Heart left ventricle (tissue), 16 donors: Measurements from ENCODE around the gene FARP1. TPM values are rescaled to one million over a fixed set of nuclear protein-coding genes. Genes with fewer than 3 reads are reported as not detected.
A peak's percentile ranks its signal among the peaks of the same experiment; 100 is the strongest.

ENCODE experiments used
- ATAC-seq, 4 donors: fragments of 200-7000 bp; cut with Tn5 transposase; one replicate each; pipeline ENCODE4 v1.9.1; 2020 to 2022; ENCODE audit warnings: moderate library complexity in 4 of 4, mild to moderate bottlenecking in 3 of 4, moderate number of reproducible peaks in 1 of 4
- DNase-seq, 5 donors: peaks; one replicate each; pipeline ENCODE4 v3.0.0-alpha.2; 2020
- H3K27ac ChIP-seq, 12 donors: fragments of 200-600 bp; sonication (generic) in 4 of 12; one replicate each; pipeline versions ENCODE4 v1.5.0 to v1.8.0; 2016 to 2022; ENCODE audit warnings: mild to moderate bottlenecking in 2 of 12
- H3K27me3 ChIP-seq, 9 donors: fragments of 200-600 bp; sonication (generic) in 2 of 9; one replicate each; pipeline versions ENCODE4 v1.5.1 to v1.8.0; 2016 to 2022; ENCODE audit warnings: mild to moderate bottlenecking in 3 of 9
- H3K36me3 ChIP-seq, 9 donors: fragments of 200-600 bp; sonication (generic) in 2 of 9; one replicate each; pipeline versions ENCODE4 v1.5.0 to v1.8.0; 2018 to 2022; ENCODE audit warnings: mild to moderate bottlenecking in 2 of 9
- H3K4me1 ChIP-seq, 12 donors: fragments of 200-600 bp; sonication (generic) in 4 of 12; one replicate each; pipeline versions ENCODE4 v1.5.0 to v1.8.0; 2016 to 2022; ENCODE audit warnings: mild to moderate bottlenecking in 3 of 12
- H3K4me3 ChIP-seq, 12 donors: fragments of 200-600 bp; sonication (generic) in 4 of 12; one replicate each; pipeline versions ENCODE4 v1.5.0 to v1.8.0; 2017 to 2022; ENCODE audit warnings: mild to moderate bottlenecking in 9 of 12, moderate library complexity in 4 of 12
- H3K9me3 ChIP-seq, 12 donors: fragments of 200-600 bp; sonication (generic) in 4 of 12; one replicate each; pipeline versions ENCODE4 v1.5.0 to v1.8.0; 2016 to 2022; ENCODE audit warnings: mild to moderate bottlenecking in 1 of 12
- CTCF ChIP-seq, 12 donors: fragments of 200-600 bp; sonication (generic) in 4 of 12; IDR thresholded peaks; one replicate each; pipeline versions ENCODE4 v1.5.0 to v1.8.0; 2018 to 2022; ENCODE audit warnings: antibody characterized with exemption in 12 of 12, mild to moderate bottlenecking in 5 of 12
- POLR2A ChIP-seq, 2 donors: fragments of 450-650 bp; IDR thresholded peaks; one replicate each; pipeline ENCODE4 v1.6.1; 2017; ENCODE audit warnings: antibody characterized with exemption in 2 of 2, mild to moderate bottlenecking in 2 of 2, moderate library complexity in 2 of 2
- WGBS, 4 donors: extraction: QIAGEN DNeasy Blood & Tissue Kit in 2 of 4; methylation state at CpG; one replicate each; pipeline versions ENCODE4 v1.1.5 to v1.1.7; 2013 to 2018; 5-methylcytosine and 5-hydroxymethylcytosine counted together
- intact Hi-C, 10 donors: fragments of 100-400 bp; cut with DNase I; formaldehyde crosslinking; loops; one replicate each; pipeline versions ENCODE4 v1.11.1 to v1.14.2; 2022
- microRNA-seq, 4 donors: library from miRNA; unstranded; fragments of <30 nt; microRNA quantifications; one replicate each; pipeline versions ENCODE4 to v1.2.0, GENCODE V29; 2017 to 2020
- polyA plus RNA-seq, 2 donors: library from polyadenylated mRNA; stranded (reverse); fragments of 200-250 nt; gene quantifications; one replicate each; pipeline ENCODE4 v1.2.3, GENCODE V29; 2013
- total RNA-seq, 9 donors: library from RNA; depleted of rRNA in 2 of 9; stranded (reverse); fragments of >200 nt in 2 of 9; fragmentation: NEBNext Ultra II Directional in 3 of 9; extraction: Animal tissue kit (Norgen Biotek cat#: 25700) in 3 of 9; gene quantifications; one replicate each; pipeline versions ENCODE4 v1.1.0 to v1.2.4, GENCODE V29; 2016 to 2023
- donor health status: ischemic (EF 13 %, LVEDD 7.1; RV severe dilation, severe dysfunction).
- donor health status: healthy with polysubstance abuse.
- donor health status: DM: no; HTN: yes; CAD: no.
- donor health status: DM: no; HTN: no; CAD: no.
- donor health status: ischemic (EF 25% LVEDD 6.9; RV normal size, moderate dysfunction).
- donor health status: ischemic (EF 25% LVEDD 5.7; RV mildly dilated, moderate dysfunction).
- donor health status: healthy.
- donor health status: DM: yes; HTN: yes; CAD: no.
- donor health status: ischemic (EF 35%, LVEDD 5.7; RV mildly dilated, moderate dysfunction).
- donor health status: nonischemic (EF 11% LVEDD 7.7; RV severe dilation, severe dysfunction).
- donor health status: DM: yes; HTN: yes; CAD: no.
- donor health status: PGD.
- donor health status: ischemic (EF 29% LVEDD 5.4; RV normal size, mild dysfunction).
- donor health status: nonischemic (EF 23%, LVEDD 6.1; RV moderate dilation, normal function).

Gene FARP1
- total and polyA plus RNA-seq, 11 donors: 7.7 to 51.8 (median 22.3) TPM

GRCh38 chr13:98503175-98504028 is 360.5 kb downstream of the FARP1 start:
- no peak overlapping the region for H3K4me3 ChIP-seq
- H3K36me3 ChIP-seq: peaks cover 0 to 14% (median 0%) of the 10 kb centered on the region in 9 donors
- TF ChIP-seq POLR2A (IDR thresholded peaks at IDR 0.05): no peak
- TF ChIP-seq CTCF (IDR thresholded peaks at IDR 0.05): no peak
- peaks cover 20 to 85% (median 68%) of the 10 kb centered on the region in 12 donors for H3K4me1 ChIP-seq
- H3K9me3 ChIP-seq: no peaks in the 10 kb centered on the region
- ATAC-seq (peak; percentile 36 to 73 (median 62)), DNase-seq (no peak)
- no peaks in the 10 kb centered on the region for H3K27me3 ChIP-seq
- intact Hi-C loops: loop anchor here in 2 of 10 donors (5.0 to 10.0 kb wide), 2 partner anchors 64 to 71 kb away; partner anchors contain the start of gene STK24 (in 1 of the 2)
- peak overlapping the region; percentile 11 to 84 (median 60) for H3K27ac ChIP-seq
- WGBS, 4 donors: 39 to 52% (median 46%) methylated on average over 10 of the region's 10 CpGs

GRCh38 chr13:98504029-98504351 is 361.1 kb downstream of the FARP1 start:
- WGBS, 4 donors: 38 to 56% (median 47%) methylated on average over 1 of the region's 1 CpG

GRCh38 chr13:98504371-98504963 is 361.6 kb downstream of the FARP1 start:
- intact Hi-C loops: loop anchor here in 2 of 10 donors (5.0 to 10.0 kb wide), 2 partner anchors 63 to 70 kb away; partner anchors contain the start of gene STK24 (in 1 of the 2)
- TF ChIP-seq POLR2A (IDR thresholded peaks at IDR 0.05) (no peak), CTCF (IDR thresholded peaks at IDR 0.05) (no peak)
- DNase-seq (no peak), ATAC-seq (no peak)
- no peaks in the 10 kb centered on the region for H3K27me3 ChIP-seq
- H3K4me3 ChIP-seq: peak overlapping the region in 1 of 12 donors; percentile 8
- no peaks in the 10 kb centered on the region for H3K9me3 ChIP-seq
- H3K27ac ChIP-seq: peak overlapping the region in 9 of 12 donors; percentile 39 to 84 (median 65)
- H3K36me3 ChIP-seq: peaks cover 0 to 6% (median 0%) of the 10 kb centered on the region in 9 donors
- WGBS, 4 donors: 71 to 77% (median 76%) methylated on average over 12 of the region's 12 CpGs
- peaks cover 25 to 95% (median 79%) of the 10 kb centered on the region in 12 donors for H3K4me1 ChIP-seq

More at GRCh38 chr13:98504029-98504351, 361.1 kb downstream of the FARP1 start:
- Histone ChIP-seq H3K36me3 (peaks cover 0 to 11% (median 0%) of the 10 kb centered on the region in 9 donors), H3K27ac (peak overlapping the region in 11 of 12 donors; percentile 11 to 84 (median 61)), H3K27me3 (no peaks in the 10 kb centered on the region), H3K4me1 (peaks cover 25 to 90% (median 74%) of the 10 kb centered on the region in 12 donors), H3K9me3 (no peaks in the 10 kb centered on the region), H3K4me3 (peak overlapping the region in 1 of 12 donors; percentile 8)
- TF ChIP-seq CTCF (IDR thresholded peaks at IDR 0.05) (no peak), POLR2A (IDR thresholded peaks at IDR 0.05) (no peak)
- no peak for DNase-seq
- ATAC-seq: no peak
- intact Hi-C loops: loop anchor here in 2 of 10 donors (5.0 to 10.0 kb wide), 2 partner anchors 63 to 71 kb away; partner anchors contain the start of gene STK24 (in 1 of the 2)

Small RNA genes lying within 50 kb of the gene (microRNA-seq; reads per million reads assigned to microRNA genes)
- gene MIR3170: 0 to 0.41 (median 0.03) reads per million in 4 donors

Other genes with a start within 250 kb of the FARP1 start
- 100 to 1,000 TPM in 5 of 9 donors, 10 to 100 TPM in 4; 69.0 to 219 (median 111) TPM for gene IPO5, start 189.4 kb upstream of the FARP1 start, total RNA-seq
- gene IPO5, start 189.4 kb upstream of the FARP1 start, polyA plus RNA-seq: 100 to 1,000 TPM in 1 of 2 donors, 10 to 100 TPM in 1; 18.4 to 153 TPM
- not detected for gene RNF113B, start 34.2 kb downstream of the FARP1 start, total RNA-seq
- gene RNF113B, start 34.2 kb downstream of the FARP1 start, polyA plus RNA-seq: not detected